HepG2 (cell line): ENCODE data around the gene NEURL2. TPM values are rescaled to one million over a fixed set of nuclear protein-coding genes. Genes with fewer than 3 reads are reported as not detected.

Experiments used
- ARID2 ChIP-seq: sonication (generic); formaldehyde crosslinking; IDR thresholded peaks from 2 replicates; pipeline ENCODE4 v1.8.1; 2022; ENCODE audit warnings: mild to moderate bottlenecking, missing genetic modification reagents, borderline replicate concordance
- ARID4A ChIP-seq: sonication (generic); formaldehyde crosslinking; IDR thresholded peaks from 2 replicates; pipeline ENCODE4 v1.5.0; 2020; ENCODE audit warnings: mild to moderate bottlenecking, missing genetic modification reagents, borderline replicate concordance
- ATF4 ChIP-seq, 2 experiments: fragments of 450-650 bp in 1 of 2; sonication (generic) in 1 of 2; formaldehyde crosslinking; IDR thresholded peaks; 2 replicates each; pipeline versions ENCODE4 v1.5.0 to v1.8.0; 2020 to 2022; ENCODE audit warnings: mild to moderate bottlenecking in 1 of 2, missing genetic modification reagents in 1 of 2
- CEBPG ChIP-seq: IDR thresholded peaks from 2 replicates; pipeline ENCODE4 v1.6.1; 2016
- CENPT ChIP-seq: sonication (generic); formaldehyde crosslinking; IDR thresholded peaks from 2 replicates; pipeline ENCODE4 v1.8.0; 2022; ENCODE audit warnings: low read depth, mild to moderate bottlenecking, moderate library complexity, missing genetic modification reagents
- FOXP4 ChIP-seq: sonication (generic); formaldehyde crosslinking; IDR thresholded peaks from 2 replicates; pipeline ENCODE4 v1.4.0; 2020; ENCODE audit warnings: missing genetic modification reagents
- GTF3A ChIP-seq: sonication (generic); formaldehyde crosslinking; conservative IDR thresholded peaks from 2 replicates; pipeline ENCODE4 v1.4.0; 2020; ENCODE audit warnings: mild to moderate bottlenecking, missing genetic modification reagents
- HMGXB3 ChIP-seq: sonication (generic); formaldehyde crosslinking; IDR thresholded peaks from 2 replicates; pipeline ENCODE4 v1.4.0; 2020; ENCODE audit warnings: missing genetic modification reagents, borderline replicate concordance
- KLF6 ChIP-seq: IDR thresholded peaks from 2 replicates; pipeline ENCODE4 v1.8.0; 2016; ENCODE audit warnings: missing biosample characterization, missing genetic modification reagents
- MYC ChIP-seq: sonication (generic); formaldehyde crosslinking; IDR thresholded peaks from 2 replicates; pipeline ENCODE4 v1.9.0; 2021; ENCODE audit warnings: missing genetic modification reagents, borderline replicate concordance
- NCOR1 ChIP-seq: fragments of 200-600 bp; sonication (generic); IDR thresholded peaks from 2 replicates; pipeline ENCODE4 v1.7.0; 2017; ENCODE audit warnings: antibody characterized with exemption, low read length, borderline replicate concordance
- NPAS2 ChIP-seq: sonication (generic); formaldehyde crosslinking; IDR thresholded peaks from 2 replicates; pipeline ENCODE4 v1.8.0; 2022; ENCODE audit warnings: mild to moderate bottlenecking, missing genetic modification reagents, borderline replicate concordance
- SALL1 ChIP-seq: sonication (generic); formaldehyde crosslinking; IDR thresholded peaks from 2 replicates; pipeline ENCODE4 v1.8.0; 2022; ENCODE audit warnings: mild to moderate bottlenecking, missing genetic modification reagents
- ZBTB14 ChIP-seq: sonication (generic); formaldehyde crosslinking; IDR thresholded peaks from 2 replicates; pipeline ENCODE4 v1.4.0; 2020; ENCODE audit warnings: missing genetic modification reagents
- ZSCAN9 ChIP-seq: IDR thresholded peaks from 2 replicates; pipeline ENCODE4 v1.6.1; 2016; ENCODE audit warnings: borderline replicate concordance
- polyA plus RNA-seq, 8 experiments: library from polyadenylated mRNA; depleted of rRNA in 3 of 8; stranded (reverse) in 7 of 8; unstranded in 1 of 8; fragments of >200 nt; fragmentation: Illumina TruSeq in 4 of 8; extraction: Trizol in 4 of 8; gene quantifications; 2 replicates each; pipeline versions ENCODE4 v1.2.1 to v1.2.3, GENCODE V29; 2011 to 2016; ENCODE audit warnings: low read depth in 4 of 8, missing spikeins in 1 of 8, mixed read lengths in 1 of 8; ENCODE audit not compliant: insufficient read depth in 1 of 8
- total RNA-seq, 5 experiments: library from RNA; depleted of rRNA; stranded (reverse); fragments of >200 nt; fragmentation: Illumina TruSeq; extraction: Trizol; gene quantifications; 2 replicates each; pipeline ENCODE4 v1.2.3, GENCODE V29; 2016; ENCODE audit warnings: low read depth in 1 of 5

Gene NEURL2
- total and polyA plus RNA-seq, 2 of the 13 experiments (the other 11 are each of a cell fraction or from before 2014, with no cell fraction given), result 7.2 to 9.7 TPM

- TF ChIP-seq HMGXB3 (CRISPR knock-in tag) (peak; percentile 65), ZSCAN9 (peak; percentile 88), ARID2 (no peak), ARID4A (CRISPR knock-in tag) (peak; percentile 46; the same call in 1 of the 2 replicates), FOXP4 (CRISPR knock-in tag) (peak; percentile 98), CENPT (CRISPR knock-in tag) (no peak), NPAS2 (no peak), ZBTB14 (CRISPR knock-in tag) (peak; percentile 42; the same call in 1 of the 2 replicates), SALL1 (CRISPR knock-in tag) (peak; percentile 95), NCOR1 (peak; percentile 92), CEBPG (peak; percentile 71), GTF3A (CRISPR knock-in tag) (0 out of 2 replicates have a peak, but pooled peaks have one; percentile 46), MYC (peak; percentile 54), KLF6 (CRISPR knock-in tag) (no peak), ATF4 (CRISPR knock-in tag; IDR thresholded peaks at IDR 0.05) (peak in 1 of 2 experiments; percentile 57; a peak in 1 of 4 replicates)
Observed at GRCh38 chr20:45927071-45927878, 36.3 kb upstream of the NEURL2 start (continued).
